HEK293T (cell line): ENCODE results near the gene NDUFA13.

Experiments used
- ARNT ChIP-seq: fragments of 450-650 bp; IDR thresholded peaks from 2 replicates; pipeline ENCODE4 v1.6.1; 2017; ENCODE audit warnings: mild to moderate bottlenecking
- BHLHE40 ChIP-seq: fragments of 450-650 bp; IDR thresholded peaks from 2 replicates; pipeline ENCODE4 v1.6.1; 2016; ENCODE audit warnings: mild to moderate bottlenecking, moderate library complexity, borderline replicate concordance
- CTBP1 ChIP-seq: fragments of 450-650 bp; IDR thresholded peaks from 2 replicates; pipeline ENCODE4 v1.6.1; 2016; ENCODE audit warnings: borderline replicate concordance
- ELF4 ChIP-seq: fragments of 450-650 bp; IDR thresholded peaks from 2 replicates; pipeline ENCODE4 v1.6.1; 2017; ENCODE audit warnings: antibody characterized with exemption
- FOXK2 ChIP-seq: fragments of 450-650 bp; IDR thresholded peaks from 2 replicates; pipeline ENCODE4 v1.6.1; 2016; ENCODE audit warnings: mild to moderate bottlenecking
- FOXM1 ChIP-seq: fragments of 450-650 bp; IDR thresholded peaks from 2 replicates; pipeline ENCODE4 v1.6.1; 2017; ENCODE audit warnings: mild to moderate bottlenecking, borderline replicate concordance
- HDGF ChIP-seq: fragments of 450-650 bp; IDR thresholded peaks from 2 replicates; pipeline ENCODE4 v1.6.1; 2017; ENCODE audit warnings: antibody characterized with exemption, borderline replicate concordance
- L3MBTL2 ChIP-seq: fragments of 450-650 bp; conservative IDR thresholded peaks from 2 replicates; pipeline ENCODE4 v1.6.1; 2016; ENCODE audit warnings: mild to moderate bottlenecking
- SP1 ChIP-seq: fragments of 450-650 bp; IDR thresholded peaks from 2 replicates; pipeline ENCODE4 v1.6.1; 2017
- SUZ12 ChIP-seq: fragments of 450-650 bp; IDR thresholded peaks from 2 replicates; pipeline ENCODE4 v1.6.1; 2016; ENCODE audit warnings: mild to moderate bottlenecking
- TARDBP ChIP-seq: fragments of 450-650 bp; IDR thresholded peaks from 2 replicates; pipeline ENCODE4 v1.6.1; 2016
- TF ChIP-seq, protein P1 (sequence below): fragments of 450-650 bp; IDR thresholded peaks from 2 replicates; pipeline ENCODE4 v1.6.1; 2016

DNA sequence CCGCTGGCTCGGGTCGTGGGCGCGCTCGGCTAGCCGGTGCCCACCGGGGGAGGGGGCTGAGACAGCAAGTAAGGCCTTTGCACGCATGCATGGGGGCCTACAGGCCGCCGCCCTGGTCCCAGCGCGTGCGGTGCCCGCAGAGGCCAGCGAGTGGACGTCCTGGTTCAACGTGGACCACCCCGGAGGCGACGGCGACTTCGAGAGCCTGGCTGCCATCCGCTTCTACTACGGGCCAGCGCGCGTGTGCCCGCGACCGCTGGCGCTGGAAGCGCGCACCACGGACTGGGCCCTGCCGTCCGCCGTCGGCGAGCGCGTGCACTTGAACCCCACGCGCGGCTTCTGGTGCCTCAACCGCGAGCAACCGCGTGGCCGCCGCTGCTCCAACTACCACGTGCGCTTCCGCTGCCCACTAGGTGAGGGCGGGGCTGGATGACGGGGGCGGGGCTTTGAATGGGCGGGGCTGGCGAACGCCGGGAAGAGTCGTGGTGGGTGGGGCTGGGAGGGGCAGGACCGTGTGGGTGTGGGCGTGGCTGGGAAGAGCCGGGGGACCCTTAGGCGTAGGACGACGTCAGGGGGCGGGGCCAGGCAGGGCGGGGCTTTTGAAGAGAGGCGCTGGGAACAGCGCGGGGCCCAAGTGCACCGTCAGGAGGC, 24.2 kb downstream of the NDUFA13 start:
- TF ChIP-seq BHLHE40 (no peak), CTBP1 (no peak), ELF4 (no peak), FOXM1 (no peak), FOXK2 (no peak), SP1 (no peak), ARNT (no peak), SUZ12 (no peak), TARDBP (no peak), L3MBTL2 (no peak), HDGF (no peak)
- TF ChIP-seq, protein P1, sequence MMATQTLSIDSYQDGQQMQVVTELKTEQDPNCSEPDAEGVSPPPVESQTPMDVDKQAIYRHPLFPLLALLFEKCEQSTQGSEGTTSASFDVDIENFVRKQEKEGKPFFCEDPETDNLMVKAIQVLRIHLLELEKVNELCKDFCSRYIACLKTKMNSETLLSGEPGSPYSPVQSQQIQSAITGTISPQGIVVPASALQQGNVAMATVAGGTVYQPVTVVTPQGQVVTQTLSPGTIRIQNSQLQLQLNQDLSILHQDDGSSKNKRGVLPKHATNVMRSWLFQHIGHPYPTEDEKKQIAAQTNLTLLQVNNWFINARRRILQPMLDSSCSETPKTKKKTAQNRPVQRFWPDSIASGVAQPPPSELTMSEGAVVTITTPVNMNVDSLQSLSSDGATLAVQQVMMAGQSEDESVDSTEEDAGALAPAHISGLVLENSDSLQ, result no peak
